Measurements from ENCODE around the gene PLCD4.

PLCD4 gene

GRCh38 chr2:218618102-218618860, 10.6 kb downstream of the PLCD4 start:
- H3K4me3 ChIP-seq (replicated peaks; ENCODE audit: low read depth, low read length) = no peak overlapping the region
- no peak for DNase-seq (ENCODE audit: low read depth)
- TF ChIP-seq CTCF (IDR thresholded peaks at IDR 0.05; ENCODE audit: low read length, missing control alignments) = no peak

- TF ChIP-seq CTCF (IDR thresholded peaks at IDR 0.05; ENCODE audit: low read length, missing control alignments) = no peak
- DNase-seq (ENCODE audit: low read depth) = no peak
- no peak overlapping the region for H3K4me3 ChIP-seq (replicated peaks; ENCODE audit: low read depth, low read length)
These were observed 13.3 kb downstream of the PLCD4 start for GRCh38 chr2:218621007-218621406.

- peak; percentile 36 for DNase-seq (ENCODE audit: low read depth)
- H3K4me3 ChIP-seq (replicated peaks; ENCODE audit: low read depth, low read length) = no peak overlapping the region
- no peak for TF ChIP-seq CTCF (IDR thresholded peaks at IDR 0.05; ENCODE audit: low read length, missing control alignments)
These were observed 15.1 kb downstream of the PLCD4 start for GRCh38 chr2:218622606-218623365.

GRCh38 chr2:218623366-218623705, 15.6 kb downstream of the PLCD4 start:
- no peak for DNase-seq (ENCODE audit: low read depth)
- TF ChIP-seq CTCF (IDR thresholded peaks at IDR 0.05; ENCODE audit: low read length, missing control alignments) = no peak
- no peak overlapping the region for H3K4me3 ChIP-seq (replicated peaks; ENCODE audit: low read depth, low read length)

GRCh38 chr2:218626369-218626768, 18.7 kb downstream of the PLCD4 start:
- no peak overlapping the region for H3K4me3 ChIP-seq (replicated peaks; ENCODE audit: low read depth, low read length)
- no peak for DNase-seq (ENCODE audit: low read depth)
- no peak for TF ChIP-seq CTCF (IDR thresholded peaks at IDR 0.05; ENCODE audit: low read length, missing control alignments)

GRCh38 chr2:218627939-218628338, 20.2 kb downstream of the PLCD4 start:
- H3K4me3 ChIP-seq (replicated peaks; ENCODE audit: low read depth, low read length) = no peak overlapping the region
- no peak for TF ChIP-seq CTCF (IDR thresholded peaks at IDR 0.05; ENCODE audit: low read length, missing control alignments)
- no peak for DNase-seq (ENCODE audit: low read depth)
